Measurements from ENCODE around the gene PDE11A.

- TF ChIP-seq CTCF (IDR thresholded peaks at IDR 0.05; ENCODE audit: low read depth, low read length, missing input control) (no peak), MAX (IDR thresholded peaks at IDR 0.05) (no peak)
Observed at GRCh38 chr2:177671662-177672061, 400.9 kb downstream of the PDE11A start.
